BJ (cell line): ENCODE data around the gene GPR176. TPM values are rescaled to one million over a fixed set of nuclear protein-coding genes. Genes with fewer than 3 reads are reported as not detected.

Source experiments
- CTCF ChIA-PET: fragments of 350-600 bp; formaldehyde crosslinking; extraction: SDS; loops from one replicate; lab custom pipeline; 2021; ENCODE audit warnings: antibody characterized with exemption, inconsistent platforms; lab: Yijun Ruan, JAX
- POLR2A ChIA-PET: fragments of 300-600 bp; sonication (Branson Sonifier 250); formaldehyde crosslinking; extraction: SDS; loops from one replicate; lab custom pipeline; 2021; ENCODE audit warnings: antibody characterized with exemption; lab: Charles Lee
- DNase-seq: peaks from one replicate; pipeline ENCODE4 v3.0.0-alpha.2; 2011; ENCODE audit warnings: low read depth
- H3K27me3 ChIP-seq: 2 replicates; pipeline ENCODE4 v1.6.0; 2011; ENCODE audit warnings: low read length; ENCODE audit not compliant: control insufficient read depth, insufficient read depth
- H3K36me3 ChIP-seq: 2 replicates; pipeline ENCODE4 v1.5.1; 2011; ENCODE audit warnings: low read length; ENCODE audit not compliant: control insufficient read depth, insufficient read depth
- H3K4me3 ChIP-seq: 2 replicates; pipeline ENCODE4 v1.5.1; 2011; ENCODE audit warnings: low read depth, mild to moderate bottlenecking, control low read depth, low read length
- polyA plus RNA-seq: library from polyadenylated mRNA; depleted of rRNA; stranded (reverse); fragments of >200 nt; gene quantifications from 2 replicates; pipeline ENCODE4 v1.2.3, GENCODE V29; 2011
- TF ChIP-seq, protein P1 (sequence below): IDR thresholded peaks from 2 replicates; pipeline ENCODE4 v1.5.1; 2011; ENCODE audit warnings: low read depth, mild to moderate bottlenecking, control low read depth, inconsistent platforms, low read length, moderate library complexity; ENCODE audit not compliant: insufficient read depth

The GPR176 gene
- polyA plus RNA-seq, 1 experiment, result 319 TPM

DNA sequence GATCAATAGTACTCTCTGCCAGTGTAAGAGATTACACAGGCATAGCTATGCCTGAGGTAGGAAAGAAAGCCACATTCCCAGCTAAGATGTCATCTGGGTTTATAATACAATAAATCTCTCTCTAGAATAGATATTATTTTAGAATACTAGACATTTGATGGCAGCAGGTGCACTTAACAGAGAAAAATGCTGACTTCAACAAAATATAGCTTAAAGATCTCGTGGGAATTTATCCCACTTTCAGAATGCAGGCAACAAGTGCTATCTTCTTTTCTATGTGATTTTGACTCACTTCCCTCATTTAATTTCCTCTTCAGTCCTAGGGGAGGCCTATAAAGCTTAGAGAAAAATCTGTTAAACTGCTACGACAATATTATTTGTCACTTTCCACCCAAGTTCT is 76.5 kb downstream of the GPR176 start:
- Histone ChIP-seq H3K4me3 (no peak overlapping the region), H3K36me3 (no peaks in the 10 kb centered on the region), H3K27me3 (no peaks in the 10 kb centered on the region)
- POLR2A ChIA-PET, result no interaction called here
- TF ChIP-seq, protein P1, sequence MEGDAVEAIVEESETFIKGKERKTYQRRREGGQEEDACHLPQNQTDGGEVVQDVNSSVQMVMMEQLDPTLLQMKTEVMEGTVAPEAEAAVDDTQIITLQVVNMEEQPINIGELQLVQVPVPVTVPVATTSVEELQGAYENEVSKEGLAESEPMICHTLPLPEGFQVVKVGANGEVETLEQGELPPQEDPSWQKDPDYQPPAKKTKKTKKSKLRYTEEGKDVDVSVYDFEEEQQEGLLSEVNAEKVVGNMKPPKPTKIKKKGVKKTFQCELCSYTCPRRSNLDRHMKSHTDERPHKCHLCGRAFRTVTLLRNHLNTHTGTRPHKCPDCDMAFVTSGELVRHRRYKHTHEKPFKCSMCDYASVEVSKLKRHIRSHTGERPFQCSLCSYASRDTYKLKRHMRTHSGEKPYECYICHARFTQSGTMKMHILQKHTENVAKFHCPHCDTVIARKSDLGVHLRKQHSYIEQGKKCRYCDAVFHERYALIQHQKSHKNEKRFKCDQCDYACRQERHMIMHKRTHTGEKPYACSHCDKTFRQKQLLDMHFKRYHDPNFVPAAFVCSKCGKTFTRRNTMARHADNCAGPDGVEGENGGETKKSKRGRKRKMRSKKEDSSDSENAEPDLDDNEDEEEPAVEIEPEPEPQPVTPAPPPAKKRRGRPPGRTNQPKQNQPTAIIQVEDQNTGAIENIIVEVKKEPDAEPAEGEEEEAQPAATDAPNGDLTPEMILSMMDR, result no peak
- CTCF ChIA-PET, result interaction anchor here (0.6 to 1.4 kb wide), 3 partner anchors 9 to 165 kb away, joined by 3 to 5 read pairs (median 3); no protein-coding TSS in a partner anchor
- no peak for DNase-seq

DNA sequence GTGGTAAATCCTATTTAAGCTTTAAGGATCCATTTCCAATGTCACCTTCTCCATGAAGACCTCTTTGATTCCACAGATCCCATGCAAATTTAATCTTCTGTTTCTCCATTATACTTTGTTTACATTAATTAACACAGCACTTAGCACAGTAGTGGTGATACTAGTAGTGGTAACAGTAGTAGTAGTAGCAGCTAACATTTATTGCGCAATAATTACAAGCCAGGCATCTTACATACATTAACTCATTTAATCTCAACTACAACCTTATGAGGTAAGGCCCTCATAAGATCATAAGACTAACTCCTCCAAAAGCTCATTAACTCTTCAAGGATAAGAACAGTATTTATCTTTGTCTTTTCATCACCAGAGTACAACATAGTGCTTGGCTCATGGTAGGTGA is 82.6 kb downstream of the GPR176 start:
- POLR2A ChIA-PET, result no interaction called here
- no peak for DNase-seq
- no peaks in the 10 kb centered on the region for H3K36me3 ChIP-seq
- CTCF ChIA-PET, result no interaction called here
- TF ChIP-seq, protein P1, result no peak
- no peaks in the 10 kb centered on the region for H3K27me3 ChIP-seq
- no peak overlapping the region for H3K4me3 ChIP-seq

DNA sequence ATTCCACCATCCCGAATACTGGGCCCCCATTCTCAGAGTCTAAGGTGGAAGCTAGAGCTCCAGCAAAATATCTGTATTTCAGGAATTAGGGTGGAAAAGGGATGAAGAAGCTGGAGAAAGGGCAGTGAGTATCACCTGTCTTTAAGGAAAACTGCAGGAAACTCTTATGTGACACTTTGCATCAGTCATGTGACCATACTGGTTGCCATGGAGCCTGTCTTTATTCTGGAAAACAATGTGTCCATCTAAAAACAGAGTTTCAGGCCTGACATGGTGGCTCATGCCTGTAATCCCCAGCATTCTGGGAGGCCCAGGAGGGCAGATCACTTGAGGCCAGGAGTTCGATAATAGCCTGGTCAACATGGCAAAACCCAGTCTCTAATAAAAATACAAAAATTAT is 84.5 kb downstream of the GPR176 start:
- H3K27me3 ChIP-seq, result no peaks in the 10 kb centered on the region
- POLR2A ChIA-PET, result no interaction called here
- TF ChIP-seq, protein P1, result no peak
- H3K36me3 ChIP-seq, result no peaks in the 10 kb centered on the region
- no peak for DNase-seq
- CTCF ChIA-PET, result interaction anchor here (2.4 kb wide), 1 partner anchor 7 kb away, joined by 5 read pairs; no protein-coding TSS in a partner anchor
- H3K4me3 ChIP-seq, result no peak overlapping the region

DNA sequence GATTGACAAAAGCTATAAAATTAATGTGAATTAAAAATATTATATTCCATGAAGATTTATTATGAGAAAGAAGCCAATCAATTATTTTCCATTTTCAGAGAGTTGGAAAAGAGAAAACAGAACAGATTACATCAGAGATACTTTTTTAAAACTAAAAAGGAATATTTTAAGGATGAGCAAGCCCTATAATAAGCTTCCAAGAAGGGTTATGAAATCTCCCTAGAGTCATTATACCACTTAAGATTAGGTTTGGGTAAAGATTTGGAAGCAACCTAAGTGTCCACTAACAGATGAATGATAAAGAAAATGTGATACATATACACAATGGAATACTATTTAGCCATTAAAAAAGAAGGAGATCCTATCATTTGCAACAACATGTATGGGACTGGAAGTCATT is 85.8 kb downstream of the GPR176 start:
- Histone ChIP-seq H3K36me3 (no peaks in the 10 kb centered on the region), H3K27me3 (no peaks in the 10 kb centered on the region), H3K4me3 (no peak overlapping the region)
- CTCF ChIA-PET, result interaction anchor here (1.0 to 2.4 kb wide), 4 partner anchors 9 to 50 kb away, joined by 3 to 5 read pairs (median 4); no protein-coding TSS in a partner anchor
- DNase-seq, result peak; percentile 59
- TF ChIP-seq, protein P1, result no peak
- POLR2A ChIA-PET, result no interaction called here

DNA sequence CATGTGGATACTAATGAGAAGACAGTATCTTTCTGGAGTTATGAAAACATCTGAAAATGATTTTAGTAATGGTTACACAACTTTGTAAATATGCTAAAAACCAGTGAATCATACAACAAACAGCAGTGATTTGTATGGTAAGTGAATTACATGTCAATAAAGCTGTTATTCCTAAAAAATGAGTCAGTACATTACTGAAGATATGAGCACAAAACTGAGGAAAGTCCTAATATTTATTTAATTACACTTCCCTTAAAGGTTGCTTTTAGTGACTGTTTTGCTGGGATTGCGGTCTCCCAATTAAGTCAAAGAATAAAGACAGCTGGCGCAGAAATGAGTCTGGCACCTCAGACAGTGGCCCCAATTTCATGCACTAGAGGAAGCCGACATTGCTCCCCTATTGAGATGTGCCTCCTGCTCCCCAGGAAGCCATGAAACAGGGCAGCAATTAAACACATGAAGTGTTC is 86.5 kb downstream of the GPR176 start:
- peak; percentile 90 for DNase-seq
- ChIA-PET CTCF (interaction anchor here (1.3 to 2.4 kb wide), 3 partner anchors 9 to 46 kb away, joined by 3 to 5 read pairs (median 4); no protein-coding TSS in a partner anchor), POLR2A (no interaction called here)
- no peak overlapping the region for H3K4me3 ChIP-seq
- H3K36me3 ChIP-seq, result no peaks in the 10 kb centered on the region
- H3K27me3 ChIP-seq, result no peaks in the 10 kb centered on the region
- TF ChIP-seq, protein P1, result no peak
